HL-60 (cell line): Measurements from ENCODE around the gene TSC22D3.

Source experiments
- GABPA ChIP-seq: IDR thresholded peaks from 2 replicates; pipeline ENCODE4 v1.6.1; 2012; ENCODE audit warnings: low read depth
- POLR2AphosphoS5 ChIP-seq: IDR thresholded peaks from 2 replicates; pipeline ENCODE4 v1.6.1; 2012; ENCODE audit warnings: low read depth
- SPI1 ChIP-seq: IDR thresholded peaks from 2 replicates; pipeline ENCODE4 v1.6.1; 2012; ENCODE audit warnings: low read depth, mild to moderate bottlenecking, borderline replicate concordance
- TF ChIP-seq, protein P1 (sequence below): IDR thresholded peaks from one replicate; pipeline ENCODE4 v1.5.1; 2011; ENCODE audit warnings: low read length, control low read depth, inconsistent platforms; ENCODE audit not compliant: insufficient read depth
- TF ChIP-seq, protein P2 (sequence below): IDR thresholded peaks from 2 replicates; pipeline ENCODE4 v1.6.1; 2012; ENCODE audit warnings: low read depth; ENCODE audit not compliant: insufficient replicate concordance

DNA sequence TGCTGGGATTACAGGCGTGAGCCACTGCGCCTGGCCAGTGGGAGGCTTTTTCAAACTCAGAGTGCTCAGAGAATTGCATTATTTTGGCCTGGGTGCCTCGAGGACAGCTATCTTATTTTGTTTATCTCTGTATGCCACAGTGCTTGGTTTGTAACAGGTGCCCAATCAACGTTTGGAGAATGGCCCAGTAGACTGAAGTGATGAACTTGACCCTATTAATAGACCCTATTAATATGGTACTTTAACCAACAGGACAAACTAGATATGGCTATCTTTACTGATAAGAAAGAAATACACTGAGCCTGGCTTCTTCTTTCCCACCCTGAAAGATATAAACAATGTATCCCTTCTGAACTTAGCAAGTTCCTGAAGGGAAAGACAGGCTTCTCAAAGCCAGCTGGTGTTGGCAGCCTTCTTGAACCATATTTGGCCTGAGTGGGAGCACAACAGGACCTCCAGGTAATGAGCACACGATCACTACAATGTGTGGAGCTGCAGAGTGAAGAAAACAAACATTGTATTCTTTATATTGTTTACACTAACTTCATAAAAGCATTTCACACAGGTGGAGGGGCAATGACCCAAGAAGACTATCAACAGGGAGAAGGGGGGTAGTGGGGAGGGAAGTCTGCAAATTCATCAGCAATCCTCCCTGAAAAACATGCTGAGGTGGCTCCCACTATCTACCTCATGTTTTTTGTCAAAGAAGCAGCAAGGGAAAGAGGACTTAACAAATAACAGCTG, 105.5 kb downstream of the TSC22D3 start:
- TF ChIP-seq POLR2AphosphoS5 (no peak), GABPA (no peak), SPI1 (no peak)
- TF ChIP-seq, protein P1, sequence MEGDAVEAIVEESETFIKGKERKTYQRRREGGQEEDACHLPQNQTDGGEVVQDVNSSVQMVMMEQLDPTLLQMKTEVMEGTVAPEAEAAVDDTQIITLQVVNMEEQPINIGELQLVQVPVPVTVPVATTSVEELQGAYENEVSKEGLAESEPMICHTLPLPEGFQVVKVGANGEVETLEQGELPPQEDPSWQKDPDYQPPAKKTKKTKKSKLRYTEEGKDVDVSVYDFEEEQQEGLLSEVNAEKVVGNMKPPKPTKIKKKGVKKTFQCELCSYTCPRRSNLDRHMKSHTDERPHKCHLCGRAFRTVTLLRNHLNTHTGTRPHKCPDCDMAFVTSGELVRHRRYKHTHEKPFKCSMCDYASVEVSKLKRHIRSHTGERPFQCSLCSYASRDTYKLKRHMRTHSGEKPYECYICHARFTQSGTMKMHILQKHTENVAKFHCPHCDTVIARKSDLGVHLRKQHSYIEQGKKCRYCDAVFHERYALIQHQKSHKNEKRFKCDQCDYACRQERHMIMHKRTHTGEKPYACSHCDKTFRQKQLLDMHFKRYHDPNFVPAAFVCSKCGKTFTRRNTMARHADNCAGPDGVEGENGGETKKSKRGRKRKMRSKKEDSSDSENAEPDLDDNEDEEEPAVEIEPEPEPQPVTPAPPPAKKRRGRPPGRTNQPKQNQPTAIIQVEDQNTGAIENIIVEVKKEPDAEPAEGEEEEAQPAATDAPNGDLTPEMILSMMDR = no peak
- TF ChIP-seq, protein P2, sequence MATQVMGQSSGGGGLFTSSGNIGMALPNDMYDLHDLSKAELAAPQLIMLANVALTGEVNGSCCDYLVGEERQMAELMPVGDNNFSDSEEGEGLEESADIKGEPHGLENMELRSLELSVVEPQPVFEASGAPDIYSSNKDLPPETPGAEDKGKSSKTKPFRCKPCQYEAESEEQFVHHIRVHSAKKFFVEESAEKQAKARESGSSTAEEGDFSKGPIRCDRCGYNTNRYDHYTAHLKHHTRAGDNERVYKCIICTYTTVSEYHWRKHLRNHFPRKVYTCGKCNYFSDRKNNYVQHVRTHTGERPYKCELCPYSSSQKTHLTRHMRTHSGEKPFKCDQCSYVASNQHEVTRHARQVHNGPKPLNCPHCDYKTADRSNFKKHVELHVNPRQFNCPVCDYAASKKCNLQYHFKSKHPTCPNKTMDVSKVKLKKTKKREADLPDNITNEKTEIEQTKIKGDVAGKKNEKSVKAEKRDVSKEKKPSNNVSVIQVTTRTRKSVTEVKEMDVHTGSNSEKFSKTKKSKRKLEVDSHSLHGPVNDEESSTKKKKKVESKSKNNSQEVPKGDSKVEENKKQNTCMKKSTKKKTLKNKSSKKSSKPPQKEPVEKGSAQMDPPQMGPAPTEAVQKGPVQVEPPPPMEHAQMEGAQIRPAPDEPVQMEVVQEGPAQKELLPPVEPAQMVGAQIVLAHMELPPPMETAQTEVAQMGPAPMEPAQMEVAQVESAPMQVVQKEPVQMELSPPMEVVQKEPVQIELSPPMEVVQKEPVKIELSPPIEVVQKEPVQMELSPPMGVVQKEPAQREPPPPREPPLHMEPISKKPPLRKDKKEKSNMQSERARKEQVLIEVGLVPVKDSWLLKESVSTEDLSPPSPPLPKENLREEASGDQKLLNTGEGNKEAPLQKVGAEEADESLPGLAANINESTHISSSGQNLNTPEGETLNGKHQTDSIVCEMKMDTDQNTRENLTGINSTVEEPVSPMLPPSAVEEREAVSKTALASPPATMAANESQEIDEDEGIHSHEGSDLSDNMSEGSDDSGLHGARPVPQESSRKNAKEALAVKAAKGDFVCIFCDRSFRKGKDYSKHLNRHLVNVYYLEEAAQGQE = no peak
